NCI-H345 (cell line): ENCODE data around the gene ADAMTS2.
"Not testable (repeated sequence)": the region's sequence is repeated elsewhere in the genome, so short reads cannot be mapped to it uniquely, and the experiment has no call there.

Experiments used
- DNase-seq: peaks from one replicate; lab custom pipeline; 2025; lab: John Stamatoyannopoulos, UW

Gene ADAMTS2

GRCh38 chr5:179296150-179296821, 49.0 kb downstream of the ADAMTS2 start:
- no peak for DNase-seq

GRCh38 chr5:179295778-179296149, 49.5 kb downstream of the ADAMTS2 start:
- DNase-seq: no peak

GRCh38 chr5:179294891-179295777, 50.1 kb downstream of the ADAMTS2 start:
- no peak for DNase-seq

GRCh38 chr5:179294131-179294780, 51.0 kb downstream of the ADAMTS2 start:
- no peak for DNase-seq

- DNase-seq: no peak
Measured at GRCh38 chr5:179292681-179293635, 52.3 kb downstream of the ADAMTS2 start.

- no peak for DNase-seq
Measured at GRCh38 chr5:179292202-179292601, 53.1 kb downstream of the ADAMTS2 start.

GRCh38 chr5:179290681-179291540, 54.4 kb downstream of the ADAMTS2 start:
- DNase-seq: no peak

- no peak for DNase-seq
Measured at GRCh38 chr5:179289756-179290385, 55.4 kb downstream of the ADAMTS2 start.

- no peak for DNase-seq
Measured at GRCh38 chr5:179288809-179289185, 56.5 kb downstream of the ADAMTS2 start.

- no peak for DNase-seq
Measured at GRCh38 chr5:179288101-179288808, 57.0 kb downstream of the ADAMTS2 start.

GRCh38 chr5:179287631-179288030, 57.6 kb downstream of the ADAMTS2 start:
- DNase-seq: no peak

GRCh38 chr5:179287071-179287470, 58.2 kb downstream of the ADAMTS2 start:
- no peak for DNase-seq

GRCh38 chr5:179285776-179286162, 59.5 kb downstream of the ADAMTS2 start:
- not testable (repeated sequence) for DNase-seq

GRCh38 chr5:179284751-179285631, 60.3 kb downstream of the ADAMTS2 start:
- no peak for DNase-seq

- DNase-seq: not testable (repeated sequence)
Measured at GRCh38 chr5:179283908-179284307, 61.4 kb downstream of the ADAMTS2 start.

GRCh38 chr5:179281694-179282093, 63.6 kb downstream of the ADAMTS2 start:
- no peak for DNase-seq

- no peak for DNase-seq
Measured at GRCh38 chr5:179280095-179280490, 65.2 kb downstream of the ADAMTS2 start.

- no peak for DNase-seq
Measured at GRCh38 chr5:179279347-179280094, 65.7 kb downstream of the ADAMTS2 start.
